ENCODE results near the gene C1orf52. TPM values are rescaled to one million over a fixed set of nuclear protein-coding genes. Genes with fewer than 3 reads are reported as not detected.
A peak's percentile ranks its signal among the peaks of the same experiment; 100 is the strongest.

The C1orf52 gene
- total and polyA plus RNA-seq, 9 of the 15 experiments (the other 6 are each of a cell fraction or from before 2014, with no cell fraction given) = 17.0 to 38.5 (median 33.0) TPM

- TF ChIP-seq XRCC5 (IDR thresholded peaks at IDR 0.05; ENCODE audit: low read depth, low read length) = no peak
- 0 out of 2 replicates have a peak, but pooled peaks have one; percentile 60 for TF ChIP-seq POLR2A (conservative IDR thresholded peaks at IDR 0.05)
- TF ChIP-seq, protein P1, sequence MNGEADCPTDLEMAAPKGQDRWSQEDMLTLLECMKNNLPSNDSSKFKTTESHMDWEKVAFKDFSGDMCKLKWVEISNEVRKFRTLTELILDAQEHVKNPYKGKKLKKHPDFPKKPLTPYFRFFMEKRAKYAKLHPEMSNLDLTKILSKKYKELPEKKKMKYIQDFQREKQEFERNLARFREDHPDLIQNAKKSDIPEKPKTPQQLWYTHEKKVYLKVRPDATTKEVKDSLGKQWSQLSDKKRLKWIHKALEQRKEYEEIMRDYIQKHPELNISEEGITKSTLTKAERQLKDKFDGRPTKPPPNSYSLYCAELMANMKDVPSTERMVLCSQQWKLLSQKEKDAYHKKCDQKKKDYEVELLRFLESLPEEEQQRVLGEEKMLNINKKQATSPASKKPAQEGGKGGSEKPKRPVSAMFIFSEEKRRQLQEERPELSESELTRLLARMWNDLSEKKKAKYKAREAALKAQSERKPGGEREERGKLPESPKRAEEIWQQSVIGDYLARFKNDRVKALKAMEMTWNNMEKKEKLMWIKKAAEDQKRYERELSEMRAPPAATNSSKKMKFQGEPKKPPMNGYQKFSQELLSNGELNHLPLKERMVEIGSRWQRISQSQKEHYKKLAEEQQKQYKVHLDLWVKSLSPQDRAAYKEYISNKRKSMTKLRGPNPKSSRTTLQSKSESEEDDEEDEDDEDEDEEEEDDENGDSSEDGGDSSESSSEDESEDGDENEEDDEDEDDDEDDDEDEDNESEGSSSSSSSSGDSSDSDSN (IDR thresholded peaks at IDR 0.05; ENCODE audit: borderline replicate concordance in 1 of 2, low read depth in 2 of 2, low read length in 2 of 2) = peak in 1 of 2 experiments; percentile 52; a peak in 1 of 4 replicates
- no peak for TF ChIP-seq ZBTB49 (CRISPR knock-in tag; IDR thresholded peaks at IDR 0.05; ENCODE audit: borderline replicate concordance)
- no peak for TF ChIP-seq PBX2 (CRISPR knock-in tag; IDR thresholded peaks at IDR 0.05; ENCODE audit: low read depth)
- TF ChIP-seq PBX2 (tag; conservative IDR thresholded peaks at IDR 0.05; ENCODE audit: low read depth) = no peak
- TF ChIP-seq CREM (IDR thresholded peaks at IDR 0.05; ENCODE audit: low read depth) = no peak
- no peak for TF ChIP-seq TAF9B (IDR thresholded peaks at IDR 0.05; ENCODE audit: partially characterized antibody)
- 0 out of 2 replicates have a peak, but pooled peaks have one; percentile 66 for TF ChIP-seq GATAD2B (IDR thresholded peaks at IDR 0.05; ENCODE audit: borderline replicate concordance)
- TF ChIP-seq NRF1 (conservative IDR thresholded peaks at IDR 0.05 in 1 of 2, IDR thresholded peaks at IDR 0.05 in 1 of 2) = peak; percentile 93
- no peak for TF ChIP-seq ZNF232 (CRISPR knock-in tag; IDR thresholded peaks at IDR 0.05)
- peak; percentile 19; the same call in 1 of the 2 replicates for TF ChIP-seq RAD51 (IDR thresholded peaks at IDR 0.05; ENCODE audit: borderline replicate concordance, low read depth)
- TF ChIP-seq PHB2 (IDR thresholded peaks at IDR 0.05; ENCODE audit: low read depth) = no peak
- no peak for TF ChIP-seq SRSF9 (IDR thresholded peaks at IDR 0.05; ENCODE audit: borderline replicate concordance, low read depth, low read length)
These were observed 57.9 kb downstream of the C1orf52 start (continued) for GRCh38 chr1:85201340-85202091.
